Panc1 (cell line): ENCODE results near the gene NF1.

Source experiments
- CTCF ChIP-seq: fragments of 450-650 bp; IDR thresholded peaks from 2 replicates; pipeline ENCODE4 v1.5.1; 2017; ENCODE audit warnings: mild to moderate bottlenecking
- POLR2AphosphoS5 ChIP-seq: IDR thresholded peaks from 2 replicates; pipeline ENCODE4 v1.6.1; 2012; ENCODE audit warnings: mild to moderate bottlenecking, low read depth, low read length, moderate library complexity
- REST ChIP-seq, 2 experiments: IDR thresholded peaks; 2 replicates each; pipeline ENCODE4 v1.6.1; 2011 to 2012; ENCODE audit warnings: low read depth in 2 of 2, control low read depth in 1 of 2, low read length in 1 of 2, mild to moderate bottlenecking in 1 of 2, moderate library complexity in 1 of 2; ENCODE audit not compliant: insufficient read depth in 1 of 2
- SIN3A ChIP-seq: IDR thresholded peaks from 2 replicates; pipeline ENCODE4 v1.6.1; 2012; ENCODE audit warnings: low read depth, mild to moderate bottlenecking, low read length, moderate library complexity, borderline replicate concordance; ENCODE audit not compliant: insufficient read depth
- TCF7L2 ChIP-seq: IDR thresholded peaks from 2 replicates; pipeline ENCODE4 v1.6.1; 2011; ENCODE audit warnings: mild to moderate bottlenecking, low read depth, low read length, inconsistent platforms

DNA sequence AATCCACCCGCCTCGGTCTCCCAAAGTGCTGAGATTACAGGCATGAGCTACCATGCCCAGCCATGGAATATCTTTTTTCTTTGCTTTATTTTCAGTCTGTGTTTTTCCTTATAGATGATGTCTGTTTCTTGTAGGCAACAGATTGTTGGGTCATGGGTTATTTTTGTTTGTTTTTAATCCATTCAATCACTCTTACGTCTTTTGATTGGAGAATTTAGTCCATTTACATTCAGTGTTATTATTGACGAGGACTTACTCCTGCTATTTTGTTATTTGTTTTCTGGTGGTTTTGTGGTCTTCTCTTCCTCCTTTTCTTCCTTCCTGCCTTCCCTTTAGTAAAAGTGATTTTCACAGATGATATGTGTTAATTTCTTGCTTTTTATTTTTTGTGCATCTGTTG is 146.3 kb downstream of the NF1 start:
- no peak for TF ChIP-seq CTCF
- no peak for TF ChIP-seq POLR2AphosphoS5
- TF ChIP-seq REST (IDR thresholded peaks at IDR 0.05; ENCODE audit: insufficient read depth in 1 of 2, low read depth in 2 of 2, low read length in 1 of 2), result no peak
- TF ChIP-seq SIN3A, result no peak
- no peak for TF ChIP-seq TCF7L2
